Keratinocyte (primary cell): Measurements from ENCODE around the gene TPM3. TPM values are rescaled to one million over a fixed set of nuclear protein-coding genes. Genes with fewer than 3 reads are reported as not detected.
"Not testable (repeated sequence)": the region's sequence is repeated elsewhere in the genome, so short reads cannot be mapped to it uniquely, and the experiment has no call there.

Source experiments
- DNase-seq: peaks from one replicate; pipeline ENCODE4 v3.0.0-alpha.2; 2011; ENCODE audit warnings: low read depth, missing footprints, low spot score
- FAIRE-seq: peaks from 2 replicates; lab custom pipeline; 2011; peaks lifted over from hg19 to GRCh38; lab: Jason Lieb, UNC
- H2AFZ ChIP-seq: 2 replicates; pipeline ENCODE4 v1.6.0; 2012; ENCODE audit warnings: low read length, control low read depth, inconsistent platforms; ENCODE audit not compliant: control insufficient read depth
- H3K27ac ChIP-seq: 2 replicates; pipeline ENCODE4 v1.5.1; 2011; ENCODE audit warnings: low read length; ENCODE audit not compliant: control insufficient read depth, insufficient read depth
- H3K27me3 ChIP-seq: 3 replicates; pipeline ENCODE4 v1.6.0; 2011; ENCODE audit warnings: low read length; ENCODE audit not compliant: control insufficient read depth, insufficient read depth; ENCODE audit errors: extremely low read depth
- H3K36me3 ChIP-seq, 2 experiments: 2 replicates in 1 of 2; 3 replicates in 1 of 2; pipeline ENCODE4 v1.5.1; 2011; ENCODE audit warnings: low read length in 2 of 2, mild to moderate bottlenecking in 1 of 2; ENCODE audit not compliant: control insufficient read depth in 2 of 2, insufficient read depth in 2 of 2; ENCODE audit errors: extremely low read depth in 1 of 2
- H3K4me1 ChIP-seq: 3 replicates; pipeline ENCODE4 v1.5.1; 2011; ENCODE audit warnings: low read length; ENCODE audit not compliant: control insufficient read depth, insufficient read depth; ENCODE audit errors: extremely low read depth
- H3K4me2 ChIP-seq: 3 replicates; pipeline ENCODE4 v1.6.0; 2011; ENCODE audit warnings: low read depth, low read length; ENCODE audit not compliant: control insufficient read depth, insufficient read depth; ENCODE audit errors: extremely low read depth
- H3K4me3 ChIP-seq, 3 experiments: fragments of 200-600 bp in 1 of 3; sonication (generic) in 1 of 3; 2 replicates in 2 of 3; 3 replicates in 1 of 3; pipeline ENCODE4 v1.5.1; 2011 to 2016; ENCODE audit warnings: low read length in 3 of 3, mild to moderate bottlenecking in 3 of 3, control low read depth in 2 of 3, inconsistent platforms in 1 of 3, low read depth in 1 of 3, mixed read lengths in 1 of 3, mixed run types in 1 of 3, moderate library complexity in 1 of 3; ENCODE audit not compliant: control insufficient read depth in 2 of 3, insufficient read depth in 2 of 3; ENCODE audit errors: extremely low read depth in 1 of 3
- H3K79me2 ChIP-seq: 2 replicates; pipeline ENCODE4 v1.6.0; 2012; ENCODE audit warnings: low read length; ENCODE audit not compliant: control insufficient read depth, insufficient read depth
- H3K9ac ChIP-seq: 3 replicates; pipeline ENCODE4 v1.6.0; 2011; ENCODE audit warnings: low read length; ENCODE audit not compliant: control insufficient read depth, insufficient read depth; ENCODE audit errors: extremely low read depth
- H3K9me1 ChIP-seq: 3 replicates; pipeline ENCODE4 v1.6.0; 2011; ENCODE audit warnings: low read length; ENCODE audit not compliant: control insufficient read depth, insufficient read depth; ENCODE audit errors: extremely low read depth
- H3K9me3 ChIP-seq: 2 replicates; pipeline ENCODE4 v1.5.1; 2012; ENCODE audit warnings: low read depth, low read length; ENCODE audit not compliant: control insufficient read depth
- H4K20me1 ChIP-seq: 3 replicates; pipeline ENCODE4 v1.6.0; 2011; ENCODE audit warnings: low read length; ENCODE audit not compliant: control insufficient read depth, insufficient read depth; ENCODE audit errors: extremely low read depth
- EZH2 ChIP-seq: IDR thresholded peaks from one replicate; pipeline ENCODE4 v1.6.1; 2012; ENCODE audit warnings: inconsistent platforms, mild to moderate bottlenecking, low read length, moderate library complexity
- dilution Hi-C: fragments of 300-500 bp; cut with MboI; formaldehyde crosslinking; loops from one replicate; pipeline ENCODE4 v1.7.0; 2020; ENCODE audit warnings: low sequenced_read_pairs; ENCODE audit not compliant: extremely low pct_ligation_motif_present
- polyA plus RNA-seq, 5 experiments: library from polyadenylated mRNA; depleted of rRNA in 3 of 5; stranded (reverse) in 3 of 5; stranded (forward) in 1 of 5; unstranded in 1 of 5; fragments of >200 nt; gene quantifications; 1 replicate in 1 of 5; 2 replicates in 3 of 5; 3 replicates in 1 of 5; pipeline versions ENCODE4 v1.2.1 to v1.2.3, GENCODE V29; 2011 to 2012; ENCODE audit warnings: missing spikeins in 2 of 5, low read depth in 1 of 5, low replicate concordance in 1 of 5
- TF ChIP-seq, protein P1 (sequence below), 3 experiments: IDR thresholded peaks in 1 of 3; conservative IDR thresholded peaks in 1 of 3; optimal IDR thresholded peaks in 1 of 3; 2 replicates in 2 of 3; 3 replicates in 1 of 3; pipeline versions ENCODE3 to v1.5.1; 2011; ENCODE audit warnings: low read length in 3 of 3, mild to moderate bottlenecking in 3 of 3, moderate library complexity in 2 of 3, control low read depth in 1 of 3, inconsistent platforms in 1 of 3; ENCODE audit not compliant: insufficient read depth in 2 of 3; ENCODE audit errors: extremely low read depth in 1 of 3

Gene TPM3
- polyA plus RNA-seq, 1 donor (not counting 4 experiments of a cell fraction or from before 2014, with no cell fraction given) = 585 TPM

GRCh38 chr1:154207262-154207661, 15.4 kb upstream of the TPM3 start:
- TF ChIP-seq, protein P1, sequence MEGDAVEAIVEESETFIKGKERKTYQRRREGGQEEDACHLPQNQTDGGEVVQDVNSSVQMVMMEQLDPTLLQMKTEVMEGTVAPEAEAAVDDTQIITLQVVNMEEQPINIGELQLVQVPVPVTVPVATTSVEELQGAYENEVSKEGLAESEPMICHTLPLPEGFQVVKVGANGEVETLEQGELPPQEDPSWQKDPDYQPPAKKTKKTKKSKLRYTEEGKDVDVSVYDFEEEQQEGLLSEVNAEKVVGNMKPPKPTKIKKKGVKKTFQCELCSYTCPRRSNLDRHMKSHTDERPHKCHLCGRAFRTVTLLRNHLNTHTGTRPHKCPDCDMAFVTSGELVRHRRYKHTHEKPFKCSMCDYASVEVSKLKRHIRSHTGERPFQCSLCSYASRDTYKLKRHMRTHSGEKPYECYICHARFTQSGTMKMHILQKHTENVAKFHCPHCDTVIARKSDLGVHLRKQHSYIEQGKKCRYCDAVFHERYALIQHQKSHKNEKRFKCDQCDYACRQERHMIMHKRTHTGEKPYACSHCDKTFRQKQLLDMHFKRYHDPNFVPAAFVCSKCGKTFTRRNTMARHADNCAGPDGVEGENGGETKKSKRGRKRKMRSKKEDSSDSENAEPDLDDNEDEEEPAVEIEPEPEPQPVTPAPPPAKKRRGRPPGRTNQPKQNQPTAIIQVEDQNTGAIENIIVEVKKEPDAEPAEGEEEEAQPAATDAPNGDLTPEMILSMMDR (optimal IDR thresholded peaks at IDR 0.05 in 1 of 3, IDR thresholded peaks at IDR 0.05 in 1 of 3, conservative IDR thresholded peaks at IDR 0.05 in 1 of 3; ENCODE audit: extremely low read depth in 1 of 3, insufficient read depth in 2 of 3, low read length in 3 of 3) = no peak
- TF ChIP-seq EZH2 = no peak
- no peak overlapping the region for H3K4me3 ChIP-seq
- no peaks in the 10 kb centered on the region for H3K9me3 ChIP-seq
- H3K27me3 ChIP-seq = no peaks in the 10 kb centered on the region
- H3K4me2 ChIP-seq = no peak overlapping the region
- H3K9ac ChIP-seq = no peak overlapping the region
- H3K27ac ChIP-seq = no peak overlapping the region
- H3K9me1 ChIP-seq = no peaks in the 10 kb centered on the region
- no peaks in the 10 kb centered on the region for H3K4me1 ChIP-seq
- FAIRE-seq (no peak), DNase-seq (no peak)
- H3K79me2 ChIP-seq = no peaks in the 10 kb centered on the region
- peaks cover 13 to 28% of the 10 kb centered on the region in 2 experiments for H3K36me3 ChIP-seq
- H2AFZ ChIP-seq = no peak overlapping the region
- dilution Hi-C loops = no loop called here
- H4K20me1 ChIP-seq = no peaks in the 10 kb centered on the region

- TF ChIP-seq, protein P1 (optimal IDR thresholded peaks at IDR 0.05 in 1 of 3, IDR thresholded peaks at IDR 0.05 in 1 of 3, conservative IDR thresholded peaks at IDR 0.05 in 1 of 3; ENCODE audit: extremely low read depth in 1 of 3, insufficient read depth in 2 of 3, low read length in 3 of 3) = no peak
- dilution Hi-C loops = no loop called here
- no peaks in the 10 kb centered on the region for H3K79me2 ChIP-seq
- peaks cover 8 to 19% of the 10 kb centered on the region in 2 experiments for H3K36me3 ChIP-seq
- H3K9me1 ChIP-seq = no peaks in the 10 kb centered on the region
- H4K20me1 ChIP-seq = no peaks in the 10 kb centered on the region
- H3K9me3 ChIP-seq = no peaks in the 10 kb centered on the region
- H3K4me2 ChIP-seq = no peak within 1 kb of the TSS
- H3K27me3 ChIP-seq = no peaks in the 10 kb centered on the region
- H3K4me3 ChIP-seq = no peak within 1 kb of the TSS
- FAIRE-seq (no peak), DNase-seq (no peak)
- no peak within 1 kb of the TSS for H2AFZ ChIP-seq
- no peak within 1 kb of the TSS for H3K9ac ChIP-seq
- H3K4me1 ChIP-seq = no peaks in the 10 kb centered on the region
- H3K27ac ChIP-seq = no peak within 1 kb of the TSS
These were observed 14.3 kb upstream of the TPM3 start, which contains the start of gene CFAP141 for GRCh38 chr1:154206196-154206595. CFAP141 (minus strand) TSS chr1:154206333; CDS start chr1:154206307, 26 bp downstream.

GRCh38 chr1:154205778-154206177, 13.9 kb upstream of the TPM3 start:
- not testable (repeated sequence) for H3K9me1 ChIP-seq, H3K27me3 ChIP-seq
- H3K36me3 ChIP-seq = peaks cover 8 to 19% of the 10 kb centered on the region in 2 experiments

More at GRCh38 chr1:154205778-154206177, 13.9 kb upstream of the TPM3 start:
- H3K9ac ChIP-seq, H3K27ac ChIP-seq, dilution Hi-C loops, H2AFZ ChIP-seq, DNase-seq, H3K79me2 ChIP-seq, H4K20me1 ChIP-seq, FAIRE-seq, H3K4me2 ChIP-seq, H3K9me3 ChIP-seq, H3K4me1 ChIP-seq, H3K4me3 ChIP-seq: not testable (repeated sequence)
